Endodermal cell (in vitro differentiated cells): Measurements from ENCODE around the gene MAD2L2. TPM values are rescaled to one million over a fixed set of nuclear protein-coding genes. Genes with fewer than 3 reads are reported as not detected.

Experiments
- DNase-seq: peaks from one replicate; pipeline ENCODE4 v3.0.0-alpha.2; 2017
- H3K27ac ChIP-seq: 2 replicates; pipeline ENCODE4 v1.5.1; 2013; ENCODE audit warnings: mild to moderate bottlenecking, low read depth, low read length, moderate library complexity
- H3K27me3 ChIP-seq: 2 replicates; pipeline ENCODE4 v1.6.1; 2013; ENCODE audit warnings: mild to moderate bottlenecking, low read length, moderate library complexity; ENCODE audit not compliant: insufficient read depth, control insufficient read depth, poor library complexity, severe bottlenecking
- H3K36me3 ChIP-seq: 2 replicates; pipeline ENCODE4 v1.7.0; 2013; ENCODE audit warnings: mild to moderate bottlenecking, low read length, moderate library complexity; ENCODE audit not compliant: control insufficient read depth, insufficient read depth
- H3K4me1 ChIP-seq: one replicate; pipeline ENCODE4 v1.7.0; 2013; ENCODE audit warnings: low read length; ENCODE audit not compliant: control insufficient read depth, insufficient read depth
- H3K4me3 ChIP-seq: 2 replicates; pipeline ENCODE4 v1.5.1; 2013; ENCODE audit warnings: mild to moderate bottlenecking, low read length, moderate library complexity
- H3K9ac ChIP-seq: 2 replicates; pipeline ENCODE4 v1.6.1; 2013; ENCODE audit warnings: mild to moderate bottlenecking, low read length, moderate library complexity; ENCODE audit not compliant: poor library complexity, severe bottlenecking; ENCODE audit errors: extremely low read depth
- H3K9me3 ChIP-seq: 2 replicates; pipeline ENCODE4 v1.6.1; 2013; ENCODE audit warnings: mild to moderate bottlenecking, low read length, moderate library complexity; ENCODE audit not compliant: control insufficient read depth
- H3K27ac Mint-ChIP-seq: 2 replicates; pipeline ENCODE4 v1.8.0; 2020; ENCODE audit warnings: mixed read lengths
- H3K27me3 Mint-ChIP-seq: 2 replicates; pipeline ENCODE4 v1.8.0; 2021; ENCODE audit warnings: mild to moderate bottlenecking, mixed read lengths; ENCODE audit not compliant: insufficient read depth
- H3K36me3 Mint-ChIP-seq: 2 replicates; pipeline ENCODE4 v1.8.0; 2020; ENCODE audit warnings: low read depth, mixed read lengths
- H3K4me1 Mint-ChIP-seq: 2 replicates; pipeline ENCODE4 v1.8.0; 2020; ENCODE audit warnings: mixed read lengths
- H3K4me3 Mint-ChIP-seq: 2 replicates; pipeline ENCODE4 v1.8.0; 2020; ENCODE audit warnings: mild to moderate bottlenecking, moderate library complexity, mixed read lengths
- H3K9me3 Mint-ChIP-seq: 2 replicates; pipeline ENCODE4 v1.8.0; 2020; ENCODE audit warnings: mild to moderate bottlenecking, mixed read lengths
- WGBS, 2 experiments: methylation state at CpG; one replicate each; pipeline versions ENCODE4 v1.1.5 to v1.1.7; 2013; ENCODE audit warnings: missing lambda C conversion rate in 2 of 2, mixed read lengths in 1 of 2; ENCODE audit not compliant: insufficient coverage in 1 of 2, insufficient read length in 1 of 2; 5-methylcytosine and 5-hydroxymethylcytosine counted together
- total RNA-seq, 2 donors: library from RNA; stranded (reverse); fragmentation: NEBNext Ultra II Directional in 1 of 2; extraction: Animal tissue kit (Norgen Biotek cat#: 25700) in 1 of 2; gene quantifications; 2 replicates in 1 of 2; 3 replicates in 1 of 2; pipeline ENCODE4 v1.2.1, GENCODE V29; 2021
- TF ChIP-seq, protein P1 (sequence below): fragments of 200-600 bp; sonication (generic); conservative IDR thresholded peaks from 2 replicates; pipeline ENCODE4 v1.5.0; 2021; ENCODE audit warnings: antibody characterized with exemption, mild to moderate bottlenecking

The MAD2L2 gene
- total RNA-seq, 2 donors from 2014 or later = 128 to 132 TPM

DNA sequence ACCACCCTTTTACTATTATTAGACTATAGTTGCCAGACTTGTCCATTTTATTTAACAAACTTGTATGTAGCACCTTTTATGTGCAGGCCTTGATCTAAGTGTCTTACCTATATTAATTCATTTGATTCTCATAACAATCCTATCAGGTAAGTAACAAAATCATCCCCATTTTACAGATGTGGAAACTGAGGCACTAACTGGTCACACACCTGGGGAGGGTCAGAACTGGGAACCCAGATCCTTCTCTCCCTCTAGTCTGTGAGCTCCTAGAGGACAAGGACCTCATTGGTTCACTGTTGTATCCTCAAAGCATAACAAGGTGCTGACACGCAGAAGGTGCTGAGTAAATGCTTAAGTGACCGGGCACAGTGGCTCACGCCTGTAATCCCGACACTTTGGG is 41.6 kb downstream of the MAD2L2 start:
- peaks cover 4% of the 10 kb centered on the region for H3K27me3 Mint-ChIP-seq

DNA sequence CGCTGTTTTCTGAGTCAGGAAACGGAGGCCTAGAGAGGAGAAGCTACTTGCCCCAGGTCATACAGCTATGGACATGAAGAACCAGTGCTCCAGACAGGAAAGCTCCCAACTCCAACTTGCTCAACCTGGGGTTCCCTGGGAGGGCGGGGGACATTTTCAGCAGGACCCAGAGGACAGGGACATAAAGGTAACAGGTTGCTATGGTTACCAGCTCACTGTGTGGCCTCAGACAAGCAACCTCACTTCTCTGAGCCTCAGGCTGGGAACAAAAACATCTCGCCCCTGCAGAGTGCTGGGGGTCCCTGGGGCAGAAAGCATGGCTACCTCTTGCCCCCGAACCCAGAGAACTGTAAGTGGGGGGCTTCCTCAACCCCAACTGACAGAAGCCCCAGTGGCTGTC is 42.8 kb downstream of the MAD2L2 start:
- Histone ChIP-seq H3K4me3 (no peak overlapping the region), H3K4me1 (no peaks in the 10 kb centered on the region), H3K27me3 (no peaks in the 10 kb centered on the region), H3K9me3 (no peaks in the 10 kb centered on the region), H3K36me3 (no peaks in the 10 kb centered on the region), H3K27ac (no peak overlapping the region), H3K9ac (no peak overlapping the region)
- TF ChIP-seq, protein P1, sequence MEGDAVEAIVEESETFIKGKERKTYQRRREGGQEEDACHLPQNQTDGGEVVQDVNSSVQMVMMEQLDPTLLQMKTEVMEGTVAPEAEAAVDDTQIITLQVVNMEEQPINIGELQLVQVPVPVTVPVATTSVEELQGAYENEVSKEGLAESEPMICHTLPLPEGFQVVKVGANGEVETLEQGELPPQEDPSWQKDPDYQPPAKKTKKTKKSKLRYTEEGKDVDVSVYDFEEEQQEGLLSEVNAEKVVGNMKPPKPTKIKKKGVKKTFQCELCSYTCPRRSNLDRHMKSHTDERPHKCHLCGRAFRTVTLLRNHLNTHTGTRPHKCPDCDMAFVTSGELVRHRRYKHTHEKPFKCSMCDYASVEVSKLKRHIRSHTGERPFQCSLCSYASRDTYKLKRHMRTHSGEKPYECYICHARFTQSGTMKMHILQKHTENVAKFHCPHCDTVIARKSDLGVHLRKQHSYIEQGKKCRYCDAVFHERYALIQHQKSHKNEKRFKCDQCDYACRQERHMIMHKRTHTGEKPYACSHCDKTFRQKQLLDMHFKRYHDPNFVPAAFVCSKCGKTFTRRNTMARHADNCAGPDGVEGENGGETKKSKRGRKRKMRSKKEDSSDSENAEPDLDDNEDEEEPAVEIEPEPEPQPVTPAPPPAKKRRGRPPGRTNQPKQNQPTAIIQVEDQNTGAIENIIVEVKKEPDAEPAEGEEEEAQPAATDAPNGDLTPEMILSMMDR = no peak
- H3K27me3 Mint-ChIP-seq = peaks cover 4% of the 10 kb centered on the region
- DNase-seq = no peak
- peaks cover 2% of the 10 kb centered on the region for H3K9me3 Mint-ChIP-seq
- no peaks in the 10 kb centered on the region for H3K36me3 Mint-ChIP-seq
- WGBS, 2 experiments = 67 to 77% methylated on average over 5 of the region's 5 CpGs
- H3K27ac Mint-ChIP-seq = no peak overlapping the region
- peaks cover 4% of the 10 kb centered on the region for H3K4me1 Mint-ChIP-seq
- H3K4me3 Mint-ChIP-seq = no peak overlapping the region

More for the DNA sequence above, 41.6 kb downstream of the MAD2L2 start:
- Histone ChIP-seq H3K27me3 (no peaks in the 10 kb centered on the region), H3K27ac (no peak overlapping the region), H3K4me3 (no peak overlapping the region), H3K36me3 (no peaks in the 10 kb centered on the region), H3K9ac (no peak overlapping the region), H3K9me3 (no peaks in the 10 kb centered on the region), H3K4me1 (no peaks in the 10 kb centered on the region)
- H3K9me3 Mint-ChIP-seq = peaks cover 2% of the 10 kb centered on the region
- no peak for DNase-seq
- TF ChIP-seq, protein P1 = no peak
- 77 to 89% methylated on average over 4 of the region's 4 CpGs for WGBS, 2 experiments
- H3K4me3 Mint-ChIP-seq = no peak overlapping the region
- peaks cover 4% of the 10 kb centered on the region for H3K4me1 Mint-ChIP-seq
- no peak overlapping the region for H3K27ac Mint-ChIP-seq
- H3K36me3 Mint-ChIP-seq = no peaks in the 10 kb centered on the region

DNA sequence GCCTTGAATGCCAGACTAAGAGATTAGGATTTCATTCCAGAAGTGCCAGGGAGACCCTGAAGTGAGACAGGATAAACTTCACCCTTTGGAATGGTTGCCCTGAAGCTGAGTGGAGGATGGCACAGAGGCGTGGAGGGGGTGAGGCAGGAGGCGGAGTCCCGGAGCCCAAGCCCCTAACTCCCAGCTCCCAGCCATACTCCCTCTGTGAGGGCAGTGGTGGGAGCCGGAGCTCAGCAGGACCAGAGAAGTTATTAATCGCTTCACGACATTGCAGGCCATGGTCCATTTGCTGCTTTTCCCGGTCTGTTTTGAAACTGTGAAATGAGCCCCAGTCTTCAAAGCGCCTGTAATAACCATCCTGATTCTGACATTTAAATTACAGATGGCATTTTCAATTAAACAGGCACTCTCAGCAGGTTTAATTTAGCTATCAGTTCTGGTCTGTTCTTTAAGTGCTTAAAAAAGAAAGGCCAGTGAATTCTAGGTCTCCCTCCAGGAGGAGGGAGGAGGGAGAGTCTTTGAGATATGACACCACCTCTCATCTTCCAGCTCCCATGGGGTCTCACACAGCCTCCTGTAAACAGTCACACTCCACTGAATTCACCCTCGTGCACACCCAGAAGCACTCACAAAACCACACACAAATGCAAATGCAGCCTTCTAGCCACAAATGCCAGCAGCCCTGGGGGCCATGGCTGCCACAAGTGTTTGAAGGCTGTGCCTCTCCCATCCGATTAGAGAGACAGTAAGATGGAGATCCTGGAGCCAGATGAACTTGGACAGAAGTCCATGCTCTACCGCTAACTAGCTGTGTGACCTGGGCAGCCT is 46.4 kb downstream of the MAD2L2 start:
- 85 to 87% methylated on average over 6 to 11 of the region's 11 CpGs for WGBS, 2 experiments
- H3K36me3 ChIP-seq = no peaks in the 10 kb centered on the region
- no peak for DNase-seq

More for the DNA sequence above, 46.4 kb downstream of the MAD2L2 start:
- Mint-ChIP-seq H3K27ac (no peak overlapping the region), H3K9me3 (peaks cover 2% of the 10 kb centered on the region), H3K4me3 (no peak overlapping the region), H3K27me3 (peaks cover 6% of the 10 kb centered on the region), H3K4me1 (no peaks in the 10 kb centered on the region), H3K36me3 (no peaks in the 10 kb centered on the region)
- Histone ChIP-seq H3K27me3 (no peaks in the 10 kb centered on the region), H3K9ac (no peak overlapping the region), H3K27ac (no peak overlapping the region), H3K9me3 (no peaks in the 10 kb centered on the region), H3K4me1 (no peaks in the 10 kb centered on the region), H3K4me3 (no peak overlapping the region)
- TF ChIP-seq, protein P1 = no peak
